ENCODE data around the gene REXO5.

Gene REXO5

GRCh38 chr16:20889625-20890275 is 83.4 kb downstream of the REXO5 start:
- H3K9me3 Mint-ChIP-seq, result no peaks in the 10 kb centered on the region
- H3K4me3 Mint-ChIP-seq, result no peak overlapping the region
- H3K36me3 Mint-ChIP-seq, result peaks cover 26% of the 10 kb centered on the region
- no peaks in the 10 kb centered on the region for H3K27me3 Mint-ChIP-seq
- H3K4me1 Mint-ChIP-seq, result peaks cover 8% of the 10 kb centered on the region
- no peak for ATAC-seq
- no peak overlapping the region for H3K27ac Mint-ChIP-seq

GRCh38 chr16:20894388-20894787 is 88.1 kb downstream of the REXO5 start:
- H3K36me3 Mint-ChIP-seq, result peaks cover 25% of the 10 kb centered on the region
- no peaks in the 10 kb centered on the region for H3K27me3 Mint-ChIP-seq
- H3K4me1 Mint-ChIP-seq, result peaks cover 20% of the 10 kb centered on the region
- ATAC-seq, result no peak
- H3K27ac Mint-ChIP-seq, result no peak overlapping the region
- H3K9me3 Mint-ChIP-seq, result no peaks in the 10 kb centered on the region
- H3K4me3 Mint-ChIP-seq, result no peak overlapping the region

- Mint-ChIP-seq H3K4me3 (no peak overlapping the region), H3K36me3 (peaks cover 18% of the 10 kb centered on the region), H3K27ac (peak overlapping the region; percentile 2), H3K27me3 (no peaks in the 10 kb centered on the region), H3K9me3 (no peaks in the 10 kb centered on the region), H3K4me1 (peaks cover 40% of the 10 kb centered on the region)
- no peak for ATAC-seq
These were observed 91.0 kb downstream of the REXO5 start for GRCh38 chr16:20897253-20897897.

- H3K9me3 Mint-ChIP-seq, result no peaks in the 10 kb centered on the region
- ATAC-seq, result no peak
- H3K27me3 Mint-ChIP-seq, result no peaks in the 10 kb centered on the region
- peaks cover 12% of the 10 kb centered on the region for H3K36me3 Mint-ChIP-seq
- H3K4me1 Mint-ChIP-seq, result peaks cover 41% of the 10 kb centered on the region
- peak overlapping the region; percentile 2 for H3K27ac Mint-ChIP-seq
- no peak overlapping the region for H3K4me3 Mint-ChIP-seq
These were observed 91.6 kb downstream of the REXO5 start for GRCh38 chr16:20897922-20898321.

GRCh38 chr16:20899071-20899470 is 92.7 kb downstream of the REXO5 start:
- H3K4me3 Mint-ChIP-seq, result peak overlapping the region; percentile 83
- peaks cover 51% of the 10 kb centered on the region for H3K4me1 Mint-ChIP-seq
- no peaks in the 10 kb centered on the region for H3K27me3 Mint-ChIP-seq
- no peaks in the 10 kb centered on the region for H3K9me3 Mint-ChIP-seq
- peak overlapping the region; percentile 94 for H3K27ac Mint-ChIP-seq
- no peak for ATAC-seq
- peaks cover 5% of the 10 kb centered on the region for H3K36me3 Mint-ChIP-seq
